C4-2B (cell line): ENCODE results near the gene EXO5.
"Not testable (repeated sequence)": the region's sequence is repeated elsewhere in the genome, so short reads cannot be mapped to it uniquely, and the experiment has no call there.

Experiments used
- H3K27ac ChIP-seq: fragments of 450-650 bp; 2 replicates; pipeline ENCODE4 v1.5.1; 2017
- ZFX ChIP-seq: fragments of 450-650 bp; IDR thresholded peaks from 2 replicates; pipeline ENCODE4 v1.6.1; 2017
- TF ChIP-seq, protein P1 (sequence below): fragments of 450-650 bp; conservative IDR thresholded peaks from 2 replicates; pipeline ENCODE4 v1.5.1; 2017; ENCODE audit warnings: mild to moderate bottlenecking

EXO5 gene

DNA sequence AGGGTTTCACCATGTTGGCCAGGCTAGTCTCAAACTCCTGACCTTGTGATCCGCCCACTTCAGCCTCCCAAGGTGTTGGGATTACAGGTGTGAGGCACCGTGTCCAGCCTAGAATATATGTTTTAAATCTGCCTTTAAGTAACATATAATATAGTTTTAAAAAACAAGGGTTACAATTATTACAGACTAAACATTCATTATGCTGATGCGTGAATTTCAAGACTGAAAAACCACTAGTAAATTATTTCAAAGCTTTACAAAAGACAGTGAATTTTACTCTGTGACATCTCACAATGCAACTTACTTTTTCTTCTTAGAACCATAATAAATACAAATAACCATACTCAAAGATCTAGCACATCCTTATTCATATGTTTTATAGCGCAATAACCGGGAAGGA, 47.6 kb downstream of the EXO5 start:
- TF ChIP-seq ZFX, result no peak
- H3K27ac ChIP-seq, result no peak overlapping the region

GRCh38 chr1:40558241-40558640, 49.7 kb downstream of the EXO5 start:
- not testable (repeated sequence) for H3K27ac ChIP-seq

- no peak overlapping the region for H3K27ac ChIP-seq
- TF ChIP-seq ZFX, result no peak
- TF ChIP-seq, protein P1, sequence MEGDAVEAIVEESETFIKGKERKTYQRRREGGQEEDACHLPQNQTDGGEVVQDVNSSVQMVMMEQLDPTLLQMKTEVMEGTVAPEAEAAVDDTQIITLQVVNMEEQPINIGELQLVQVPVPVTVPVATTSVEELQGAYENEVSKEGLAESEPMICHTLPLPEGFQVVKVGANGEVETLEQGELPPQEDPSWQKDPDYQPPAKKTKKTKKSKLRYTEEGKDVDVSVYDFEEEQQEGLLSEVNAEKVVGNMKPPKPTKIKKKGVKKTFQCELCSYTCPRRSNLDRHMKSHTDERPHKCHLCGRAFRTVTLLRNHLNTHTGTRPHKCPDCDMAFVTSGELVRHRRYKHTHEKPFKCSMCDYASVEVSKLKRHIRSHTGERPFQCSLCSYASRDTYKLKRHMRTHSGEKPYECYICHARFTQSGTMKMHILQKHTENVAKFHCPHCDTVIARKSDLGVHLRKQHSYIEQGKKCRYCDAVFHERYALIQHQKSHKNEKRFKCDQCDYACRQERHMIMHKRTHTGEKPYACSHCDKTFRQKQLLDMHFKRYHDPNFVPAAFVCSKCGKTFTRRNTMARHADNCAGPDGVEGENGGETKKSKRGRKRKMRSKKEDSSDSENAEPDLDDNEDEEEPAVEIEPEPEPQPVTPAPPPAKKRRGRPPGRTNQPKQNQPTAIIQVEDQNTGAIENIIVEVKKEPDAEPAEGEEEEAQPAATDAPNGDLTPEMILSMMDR, result no peak
These were observed 53.6 kb downstream of the EXO5 start for GRCh38 chr1:40562185-40562584.

DNA sequence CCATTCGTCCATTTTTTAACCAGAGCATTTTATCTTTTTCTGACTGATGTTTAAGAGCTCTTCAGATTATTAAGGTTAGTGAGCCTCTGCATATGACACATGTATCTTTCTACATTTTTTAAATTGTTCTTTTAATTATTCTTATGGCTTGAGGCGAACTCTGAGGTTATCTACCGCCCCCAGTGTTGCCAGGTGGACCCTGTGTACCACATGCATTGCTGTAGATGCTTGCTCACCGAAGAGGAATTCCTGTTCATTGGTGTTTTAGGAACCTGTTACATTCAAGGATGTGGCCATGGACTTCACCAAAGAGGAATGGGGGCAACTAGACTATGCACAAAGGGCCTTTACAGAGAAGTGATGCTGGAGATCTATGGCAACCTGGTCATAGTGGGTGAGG, 54.7 kb downstream of the EXO5 start:
- H3K27ac ChIP-seq, result no peak overlapping the region
- TF ChIP-seq ZFX, result no peak
- TF ChIP-seq, protein P1, result no peak

DNA sequence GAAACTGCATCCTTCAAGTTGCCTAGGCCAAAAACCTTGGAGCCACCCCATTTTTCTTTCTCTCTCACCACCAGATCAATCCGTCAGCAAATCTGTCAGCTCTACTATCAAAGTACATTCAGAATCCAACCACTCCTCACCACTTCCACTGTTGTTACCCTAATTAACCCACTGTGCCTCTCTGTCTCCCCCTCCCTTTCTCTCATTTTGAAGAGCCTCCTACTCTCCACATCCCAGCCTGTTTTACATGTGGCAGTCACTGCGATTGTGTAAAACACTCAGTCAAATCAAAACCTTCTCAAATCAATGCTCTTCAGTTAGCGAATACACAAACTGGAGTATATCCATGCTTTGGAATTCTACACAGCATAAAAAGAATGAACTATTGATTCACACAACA, 55.9 kb downstream of the EXO5 start:
- H3K27ac ChIP-seq, result no peak overlapping the region
- no peak for TF ChIP-seq ZFX
- TF ChIP-seq, protein P1, result no peak

DNA sequence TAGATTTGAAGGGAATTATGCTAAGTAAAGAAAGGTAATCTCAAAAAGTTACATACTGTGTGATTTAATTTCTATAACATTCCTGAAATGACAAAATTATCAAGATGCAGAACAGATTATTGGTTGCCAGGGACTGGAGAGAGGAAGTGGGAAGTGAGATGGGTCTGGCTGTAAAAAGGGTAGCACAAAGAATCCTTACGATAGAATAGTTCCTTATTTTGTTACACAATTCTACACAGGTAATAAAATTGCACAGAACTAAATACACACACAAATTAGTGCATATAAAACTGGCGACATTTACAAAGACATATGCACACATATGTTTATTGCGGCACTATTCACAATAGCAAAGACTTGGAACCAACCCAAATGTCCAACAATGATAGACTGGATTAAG, 56.3 kb downstream of the EXO5 start:
- H3K27ac ChIP-seq, result no peak overlapping the region
- TF ChIP-seq, protein P1, result no peak
- TF ChIP-seq ZFX, result no peak
